ENCODE results near the gene NUDT21. TPM values are rescaled to one million over a fixed set of nuclear protein-coding genes. Genes with fewer than 3 reads are reported as not detected.
"Not testable (repeated sequence)": the region's sequence is repeated elsewhere in the genome, so short reads cannot be mapped to it uniquely, and the experiment has no call there.

The NUDT21 gene
- total and polyA plus RNA-seq, 8 donors = 6.4 to 174 (median 27.7) TPM

GRCh38 chr16:56491657-56492261, 40.6 kb upstream of the NUDT21 start:
- 90 to 98% (median 95%) methylated on average over 4 of the region's 4 CpGs for WGBS, 5 donors
- no peak for DNase-seq
- Histone ChIP-seq H3K9me3 (no peaks in the 10 kb centered on the region), H3K27me3 (no peaks in the 10 kb centered on the region), H3K36me3 (peaks cover 0 to 56% (median 41%) of the 10 kb centered on the region in 4 donors), H3K4me3 (no peak overlapping the region), H3K4me1 (no peaks in the 10 kb centered on the region), H3K27ac (no peak overlapping the region)
- intact Hi-C loops (cut with DNase I; ENCODE audit: low total_unique reads) = no loop called here
- TF ChIP-seq, protein P1, sequence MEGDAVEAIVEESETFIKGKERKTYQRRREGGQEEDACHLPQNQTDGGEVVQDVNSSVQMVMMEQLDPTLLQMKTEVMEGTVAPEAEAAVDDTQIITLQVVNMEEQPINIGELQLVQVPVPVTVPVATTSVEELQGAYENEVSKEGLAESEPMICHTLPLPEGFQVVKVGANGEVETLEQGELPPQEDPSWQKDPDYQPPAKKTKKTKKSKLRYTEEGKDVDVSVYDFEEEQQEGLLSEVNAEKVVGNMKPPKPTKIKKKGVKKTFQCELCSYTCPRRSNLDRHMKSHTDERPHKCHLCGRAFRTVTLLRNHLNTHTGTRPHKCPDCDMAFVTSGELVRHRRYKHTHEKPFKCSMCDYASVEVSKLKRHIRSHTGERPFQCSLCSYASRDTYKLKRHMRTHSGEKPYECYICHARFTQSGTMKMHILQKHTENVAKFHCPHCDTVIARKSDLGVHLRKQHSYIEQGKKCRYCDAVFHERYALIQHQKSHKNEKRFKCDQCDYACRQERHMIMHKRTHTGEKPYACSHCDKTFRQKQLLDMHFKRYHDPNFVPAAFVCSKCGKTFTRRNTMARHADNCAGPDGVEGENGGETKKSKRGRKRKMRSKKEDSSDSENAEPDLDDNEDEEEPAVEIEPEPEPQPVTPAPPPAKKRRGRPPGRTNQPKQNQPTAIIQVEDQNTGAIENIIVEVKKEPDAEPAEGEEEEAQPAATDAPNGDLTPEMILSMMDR (IDR thresholded peaks at IDR 0.05) = no peak
- TF ChIP-seq POLR2AphosphoS5 (IDR thresholded peaks at IDR 0.05) (no peak), EP300 (IDR thresholded peaks at IDR 0.05) (no peak), POLR2A (IDR thresholded peaks at IDR 0.05) (no peak)

- peaks cover 8 to 52% (median 43%) of the 10 kb centered on the region in 4 donors for H3K36me3 ChIP-seq
- H3K4me1 ChIP-seq; H3K27me3 ChIP-seq; intact Hi-C loops (cut with DNase I; ENCODE audit: low total_unique reads); DNase-seq; H3K9me3 ChIP-seq; H3K4me3 ChIP-seq; H3K27ac ChIP-seq: not testable (repeated sequence)
- 89 to 97% (median 90%) methylated on average over 1 of the region's 1 CpG for WGBS, 5 donors
These were observed 37.7 kb upstream of the NUDT21 start for GRCh38 chr16:56488868-56489267.

- Histone ChIP-seq H3K4me1 (no peaks in the 10 kb centered on the region), H3K4me3 (no peak overlapping the region), H3K27me3 (no peaks in the 10 kb centered on the region), H3K27ac (no peak overlapping the region), H3K9me3 (no peaks in the 10 kb centered on the region), H3K36me3 (peaks cover 14 to 52% (median 49%) of the 10 kb centered on the region in 4 donors)
- TF ChIP-seq, protein P1 (IDR thresholded peaks at IDR 0.05) = no peak
- no peak for TF ChIP-seq EP300 (IDR thresholded peaks at IDR 0.05)
- no peak for TF ChIP-seq POLR2A (IDR thresholded peaks at IDR 0.05)
- TF ChIP-seq POLR2AphosphoS5 (IDR thresholded peaks at IDR 0.05) = no peak
- 56 to 76% (median 68%) methylated on average over 5 of the region's 5 CpGs for WGBS, 5 donors
- intact Hi-C loops (cut with DNase I; ENCODE audit: low total_unique reads) = no loop called here
- no peak for DNase-seq
These were observed 36.9 kb upstream of the NUDT21 start for GRCh38 chr16:56488035-56488434.

DNA sequence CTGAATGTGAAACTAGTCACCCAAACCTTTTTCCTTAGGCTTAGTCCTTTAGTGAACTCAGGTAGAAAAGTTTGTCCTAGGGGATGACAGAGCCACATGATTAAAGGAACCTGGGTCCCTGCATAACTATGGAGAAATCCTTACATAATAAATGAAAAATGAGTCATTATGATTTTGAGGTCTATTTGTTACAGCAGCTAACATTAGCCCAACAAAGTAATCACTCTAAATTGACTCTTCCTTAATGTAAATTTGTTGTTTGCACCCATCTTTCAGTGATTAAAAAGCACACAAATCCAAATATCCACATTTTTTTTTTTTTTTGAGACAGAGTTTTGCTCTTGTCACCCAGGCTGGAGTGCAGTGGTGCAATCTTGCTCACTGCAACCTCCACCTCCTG, 32.3 kb upstream of the NUDT21 start:
- Histone ChIP-seq H3K4me1 (no peaks in the 10 kb centered on the region), H3K27me3 (no peaks in the 10 kb centered on the region), H3K27ac (no peak overlapping the region), H3K36me3 (peaks cover 17 to 76% (median 73%) of the 10 kb centered on the region in 4 donors), H3K4me3 (no peak overlapping the region), H3K9me3 (no peaks in the 10 kb centered on the region)
- no peak for DNase-seq
- intact Hi-C loops (cut with DNase I; ENCODE audit: low total_unique reads) = no loop called here
- TF ChIP-seq, protein P1 (IDR thresholded peaks at IDR 0.05) = no peak
- TF ChIP-seq POLR2AphosphoS5 (IDR thresholded peaks at IDR 0.05) = no peak
- TF ChIP-seq EP300 (IDR thresholded peaks at IDR 0.05) = no peak
- no peak for TF ChIP-seq POLR2A (IDR thresholded peaks at IDR 0.05)

- Histone ChIP-seq H3K27me3 (no peaks in the 10 kb centered on the region), H3K4me1 (no peaks in the 10 kb centered on the region), H3K36me3 (peaks cover 20 to 82% (median 77%) of the 10 kb centered on the region in 4 donors), H3K4me3 (no peak overlapping the region), H3K27ac (no peak overlapping the region), H3K9me3 (no peaks in the 10 kb centered on the region)
- TF ChIP-seq, protein P1 (IDR thresholded peaks at IDR 0.05) = no peak
- TF ChIP-seq EP300 (IDR thresholded peaks at IDR 0.05) (no peak), POLR2AphosphoS5 (IDR thresholded peaks at IDR 0.05) (no peak), POLR2A (IDR thresholded peaks at IDR 0.05) (no peak)
- intact Hi-C loops (cut with DNase I; ENCODE audit: low total_unique reads) = no loop called here
- WGBS, 5 donors = 90 to 95% (median 92%) methylated on average over 5 of the region's 5 CpGs
- DNase-seq = no peak
These were observed 31.6 kb upstream of the NUDT21 start for GRCh38 chr16:56482683-56483236.

All from stomach (tissue), 9 donors.